NCI-H510A treated with DMSO at 0.1 percent for 48 hours (cell line): ENCODE measurements around the gene ZNF793.

ENCODE experiments used
- DNase-seq: peaks from one replicate; lab custom pipeline; 2025; lab: John Stamatoyannopoulos, UW

Gene ZNF793

DNA sequence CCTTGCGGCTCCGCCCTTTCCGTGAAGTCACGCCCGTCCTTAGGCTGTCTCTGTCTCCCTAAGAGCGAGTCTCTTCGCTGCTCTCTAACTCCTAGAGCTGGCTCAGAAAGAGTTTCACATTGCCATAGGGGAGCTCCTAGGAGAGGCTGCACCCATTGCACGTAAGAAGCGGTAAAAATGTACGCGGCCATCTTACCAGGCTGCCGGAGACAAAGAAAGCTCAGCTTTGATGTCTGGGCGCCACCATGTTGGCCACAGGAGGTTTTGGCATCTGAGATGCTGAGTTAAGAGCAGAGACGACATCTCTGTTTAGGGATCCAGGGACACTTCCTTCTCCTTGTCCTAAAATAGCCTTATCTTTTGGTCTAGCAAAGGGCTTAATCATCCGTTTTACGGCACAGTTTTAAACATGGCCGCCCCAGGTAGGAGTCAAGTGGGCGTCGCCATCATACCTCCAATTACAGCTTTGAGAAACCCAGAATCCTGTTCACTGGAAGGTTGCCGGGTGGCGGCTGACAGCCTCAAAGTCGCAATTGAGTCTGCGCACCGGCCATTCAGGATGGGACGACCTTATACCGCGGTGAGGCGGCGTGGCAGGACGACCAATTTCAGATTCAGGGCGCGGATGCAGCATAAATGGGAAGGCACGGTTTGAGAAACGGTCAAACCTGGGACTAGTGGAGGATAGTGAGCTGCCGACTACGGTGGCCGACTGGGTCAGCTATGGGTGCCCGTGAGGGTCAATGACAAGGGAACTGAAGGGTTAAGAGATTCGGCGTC, at the start of gene ZNF793:
ZNF793 (plus strand) TSS at position 553 of the 780 bp plus-strand sequence. CDS start 16,501 bp downstream, outside the sequence.
- peak; percentile 92 for DNase-seq

DNA sequence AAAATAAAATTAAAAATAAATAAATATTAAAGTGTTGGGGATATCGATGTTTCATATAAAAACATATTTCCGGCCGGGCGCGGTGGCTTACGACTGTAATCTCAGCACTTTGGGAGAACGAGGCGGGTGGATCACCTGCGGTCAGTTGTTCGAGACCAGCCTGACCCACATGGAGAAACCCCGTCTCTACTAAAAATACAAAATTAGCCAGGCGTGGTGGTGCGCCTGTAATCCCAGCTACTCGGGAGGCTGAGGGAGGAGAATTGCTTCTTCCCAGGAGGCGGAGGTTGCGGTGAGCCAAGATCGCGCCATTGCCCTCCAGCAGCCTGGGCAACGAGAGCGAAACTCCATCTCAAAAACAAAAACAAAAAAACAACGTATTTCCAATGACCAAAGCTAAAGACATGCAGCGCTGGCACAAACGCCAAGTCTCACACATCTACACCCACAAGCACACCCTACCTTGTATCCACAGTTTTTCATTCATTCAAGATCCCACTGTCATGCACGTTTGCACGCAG, 40.4 kb upstream of the ZNF793 start:
- DNase-seq, result no peak

DNA sequence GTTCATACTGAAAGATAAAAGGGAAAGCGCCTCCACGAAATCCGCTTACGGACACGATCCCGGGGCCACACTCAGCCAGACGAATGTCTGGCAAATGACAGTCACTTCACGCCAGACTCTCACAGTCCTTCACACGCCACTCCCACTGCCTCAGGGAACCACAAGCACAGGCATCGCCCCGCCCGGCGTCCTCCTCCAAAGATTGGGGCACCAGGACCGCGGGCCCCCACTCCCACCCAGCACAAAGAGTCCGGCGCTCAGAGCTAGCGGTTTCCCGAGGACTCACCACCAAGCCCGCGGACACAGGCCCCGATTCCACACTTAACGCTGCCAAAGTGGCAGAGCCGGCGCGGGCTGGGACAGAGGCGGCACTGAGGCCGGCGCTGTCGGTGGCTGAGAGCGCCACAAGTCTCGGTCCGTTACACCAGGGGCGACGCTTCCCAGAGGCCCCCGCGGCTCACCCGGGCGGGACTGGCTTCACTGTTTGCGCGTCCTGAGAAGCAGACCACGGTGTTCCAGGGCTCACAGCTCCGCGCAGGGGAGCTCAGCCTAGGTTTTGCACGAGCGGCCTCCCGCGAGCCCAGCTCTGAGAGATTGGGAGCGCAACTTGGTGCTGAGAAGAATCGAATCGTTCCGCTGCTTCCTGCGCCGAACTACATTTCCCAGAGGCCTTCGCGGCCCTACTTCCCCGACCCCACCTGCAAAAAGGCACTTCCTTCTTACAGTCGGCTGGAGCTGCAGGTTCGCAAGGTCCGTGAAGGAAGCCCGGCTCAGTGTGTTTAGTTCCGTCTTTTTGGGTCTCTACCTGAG, 39.7 kb upstream of the ZNF793 start, which contains the start of gene ZNF569:
ZNF569 (minus strand) TSS at position 647 of the 810 bp plus-strand sequence. CDS start 22,523 bp downstream, outside the sequence.
- peak; percentile 93 for DNase-seq

DNA sequence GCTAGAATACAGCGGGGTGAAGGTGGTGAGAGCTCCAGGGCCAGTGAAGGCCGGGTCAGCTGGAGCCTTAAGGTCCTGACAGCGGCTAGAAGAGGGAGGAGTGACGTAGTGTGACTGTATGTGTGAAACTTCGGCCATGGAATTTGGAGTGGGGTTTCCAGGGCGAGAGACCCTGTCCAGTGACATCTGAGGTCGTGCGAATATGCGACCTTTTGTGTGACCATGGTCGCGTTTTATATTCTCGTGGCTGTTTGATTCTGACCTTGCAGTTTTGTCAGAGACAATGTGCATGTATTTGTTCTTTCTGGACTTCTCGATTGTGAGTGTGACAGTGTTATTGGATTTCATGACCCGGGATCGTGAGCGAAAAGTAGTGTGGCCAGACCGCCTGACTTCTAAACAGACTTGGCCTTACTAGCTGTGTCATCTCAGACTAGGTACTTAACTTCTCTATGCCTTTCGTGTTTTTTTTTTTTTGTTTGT, 39.1 kb upstream of the ZNF793 start:
- no peak for DNase-seq

DNA sequence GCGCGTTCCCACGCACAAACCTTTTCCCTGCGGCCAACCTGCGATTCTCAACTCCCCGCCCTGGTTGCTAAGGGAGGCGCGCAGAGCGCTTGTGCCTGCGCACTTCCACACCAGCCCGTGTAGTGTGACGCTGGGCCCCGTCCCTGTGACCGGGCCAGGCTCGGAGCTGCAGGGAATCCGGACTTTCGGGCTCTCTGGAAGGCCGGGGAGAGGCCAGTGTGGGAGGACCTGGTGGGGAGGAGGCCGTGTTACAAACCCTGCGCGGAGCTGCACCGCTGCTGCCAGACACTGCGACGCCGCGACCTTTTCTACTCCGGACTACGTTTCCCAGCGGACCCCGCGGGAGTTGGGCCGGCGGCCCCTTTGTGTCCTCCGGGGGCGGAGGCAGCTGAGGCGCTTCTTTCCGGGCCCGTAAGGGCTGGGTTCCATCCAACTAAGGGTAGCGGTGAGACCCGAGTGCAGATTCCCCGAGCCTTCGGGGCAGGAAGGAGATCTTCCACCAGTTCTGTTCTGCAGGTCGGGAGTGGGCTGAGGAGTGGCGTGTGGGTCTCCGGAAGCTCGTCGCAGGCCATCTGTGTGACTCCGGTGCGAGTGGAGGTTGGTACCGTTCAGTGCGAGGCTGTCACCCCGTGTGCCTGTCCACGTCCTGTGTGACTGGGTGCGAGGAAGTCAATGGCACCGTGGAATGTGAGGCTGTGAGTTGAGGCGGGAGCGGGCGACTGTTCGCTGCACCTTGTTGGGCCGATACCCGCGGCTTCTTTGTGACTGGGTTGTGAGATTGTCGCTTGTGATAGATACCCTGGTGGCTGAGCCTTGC, 37.6 kb upstream of the ZNF793 start, which contains the start of gene ZNF570:
ZNF570 (plus strand) TSS at position 396 of the 817 bp plus-strand sequence. CDS start 999 bp downstream, outside the sequence.
- DNase-seq, result peak; percentile 84

DNA sequence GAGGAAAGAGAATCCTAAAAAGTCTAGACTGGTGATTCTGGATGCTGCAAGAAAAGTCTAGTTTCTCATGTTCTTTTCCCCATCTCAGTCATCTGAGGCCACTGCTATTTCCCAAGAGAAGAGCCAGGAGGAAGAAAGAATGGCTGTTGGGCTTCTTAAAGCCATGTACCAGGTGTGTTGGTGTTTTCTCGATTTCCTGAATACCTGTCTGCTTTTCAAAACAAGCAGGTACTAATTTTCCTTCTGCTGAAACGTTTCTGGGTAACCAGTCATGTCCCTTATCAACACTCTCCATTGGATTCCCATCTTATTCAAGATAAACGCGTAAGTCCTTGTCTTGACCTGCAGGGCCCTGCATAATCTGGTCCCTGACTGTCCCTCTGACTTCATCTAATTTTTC, 36.5 kb upstream of the ZNF793 start:
- DNase-seq, result no peak

DNA sequence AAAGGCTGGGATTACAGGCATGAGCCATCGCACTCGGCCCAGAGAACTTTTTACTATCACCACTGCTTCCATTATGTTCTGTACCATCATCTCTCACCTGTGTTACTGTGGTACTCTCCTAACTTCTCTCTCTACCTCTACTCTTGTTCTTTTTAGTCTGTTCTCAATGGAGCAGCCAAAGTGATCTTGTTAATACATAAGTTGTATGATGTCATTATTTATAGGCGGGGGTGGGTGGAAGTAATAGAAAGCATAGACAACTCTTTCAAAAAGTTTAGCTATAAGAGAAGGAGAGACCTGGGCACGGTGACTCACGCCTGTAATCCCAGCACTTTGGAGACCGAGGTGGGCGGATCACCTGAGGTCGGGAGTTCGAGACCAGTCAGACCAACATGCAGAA, 34.6 kb upstream of the ZNF793 start:
- DNase-seq, result no peak

DNA sequence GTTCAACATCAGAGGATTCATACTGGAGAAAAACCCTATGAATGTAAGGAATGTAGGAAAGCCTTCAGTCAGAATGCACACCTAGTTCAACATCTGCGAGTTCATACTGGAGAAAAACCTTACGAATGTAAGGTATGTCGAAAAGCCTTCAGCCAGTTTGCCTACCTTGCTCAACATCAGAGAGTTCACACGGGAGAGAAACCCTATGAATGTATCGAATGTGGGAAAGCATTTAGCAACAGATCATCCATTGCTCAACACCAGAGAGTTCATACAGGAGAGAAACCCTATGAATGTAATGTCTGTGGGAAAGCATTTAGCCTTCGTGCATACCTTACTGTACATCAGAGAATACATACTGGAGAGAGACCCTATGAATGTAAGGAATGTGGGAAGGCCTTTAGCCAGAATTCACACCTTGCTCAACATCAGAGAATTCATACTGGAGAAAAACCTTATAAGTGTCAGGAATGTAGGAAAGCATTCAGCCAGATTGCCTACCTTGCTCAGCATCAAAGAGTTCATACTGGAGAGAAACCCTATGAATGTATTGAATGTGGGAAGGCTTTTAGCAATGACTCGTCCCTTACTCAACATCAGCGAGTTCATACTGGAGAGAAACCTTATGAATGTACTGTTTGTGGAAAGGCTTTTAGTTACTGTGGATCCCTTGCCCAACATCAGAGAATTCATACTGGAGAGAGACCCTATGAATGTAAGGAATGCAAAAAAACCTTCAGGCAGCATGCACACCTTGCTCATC, 22.2 kb upstream of the ZNF793 start:
- DNase-seq, result no peak

DNA sequence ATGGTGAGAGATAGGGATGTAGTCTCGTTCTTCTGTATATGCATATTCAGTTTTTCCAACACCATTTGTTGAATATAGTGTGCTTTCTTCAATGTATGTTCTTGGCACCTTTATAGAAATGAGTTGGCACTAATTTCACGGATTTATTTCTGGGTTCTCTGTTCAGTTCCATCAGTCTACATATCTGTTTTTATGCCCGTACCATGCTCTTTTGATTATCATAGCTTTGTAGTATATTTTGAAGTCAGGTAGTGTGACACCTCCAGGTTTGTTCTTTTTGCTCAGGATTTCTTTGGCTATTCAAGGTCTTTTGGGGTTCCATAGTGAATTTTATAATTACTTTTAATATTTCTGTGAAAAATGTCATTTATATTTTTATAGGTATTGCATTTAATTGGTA, 14.5 kb upstream of the ZNF793 start:
- no peak for DNase-seq

DNA sequence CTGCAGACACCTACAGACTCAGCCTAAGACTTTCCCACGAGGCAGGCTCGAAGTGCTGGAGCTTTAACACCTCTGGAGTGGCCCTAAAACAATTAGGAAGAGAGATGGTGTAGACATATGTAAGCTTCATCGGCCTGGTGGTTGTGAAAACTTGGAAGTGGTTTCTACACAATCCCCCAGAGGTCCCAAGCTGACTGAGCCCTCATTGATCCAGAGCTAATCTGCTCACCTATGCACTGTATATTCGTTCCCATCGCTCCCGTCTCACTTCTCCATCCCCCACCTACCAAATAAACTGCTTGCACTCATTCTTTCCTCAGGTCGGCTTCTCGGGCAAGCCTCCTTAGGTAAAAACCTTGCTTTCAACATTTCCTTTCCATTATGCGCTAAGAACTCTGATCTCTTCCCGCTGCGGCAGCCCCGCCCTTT, 767 bp upstream of the ZNF793 start:
- no peak for DNase-seq

DNA sequence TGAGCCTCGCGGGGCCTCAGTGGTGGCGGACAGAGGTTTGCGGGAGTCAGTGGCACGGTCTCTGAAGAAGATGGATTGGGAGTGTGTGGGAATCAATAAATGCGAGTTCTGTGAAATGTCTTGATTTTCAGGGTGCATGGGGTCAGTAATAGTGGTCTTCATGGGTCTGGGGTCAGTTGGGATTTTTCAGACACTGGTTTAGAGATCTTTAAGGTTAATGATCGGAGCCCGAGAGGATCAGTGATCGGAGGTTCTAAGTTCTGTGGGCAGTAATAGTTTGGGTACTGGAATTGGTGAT, 377 bp downstream of the ZNF793 start:
- DNase-seq, result no peak

DNA sequence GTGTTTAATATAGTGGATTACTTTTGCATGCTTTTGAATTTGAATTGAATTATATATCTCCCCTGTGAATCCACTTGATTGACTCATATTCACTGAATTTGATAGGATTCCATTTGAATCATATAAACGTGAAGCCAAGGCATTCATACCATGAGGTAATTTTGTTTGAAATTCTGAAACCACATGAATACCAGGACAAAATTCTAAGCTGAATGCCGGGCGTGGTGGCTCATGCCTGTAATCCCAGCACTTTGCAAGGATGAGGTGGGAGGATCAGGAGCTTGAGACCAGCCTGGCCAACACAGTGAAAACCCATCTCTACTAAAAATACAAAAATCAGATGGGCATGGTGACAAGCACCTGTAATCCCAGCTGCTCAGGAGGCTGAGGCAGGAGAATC, 4.4 kb downstream of the ZNF793 start:
- DNase-seq, result no peak

DNA sequence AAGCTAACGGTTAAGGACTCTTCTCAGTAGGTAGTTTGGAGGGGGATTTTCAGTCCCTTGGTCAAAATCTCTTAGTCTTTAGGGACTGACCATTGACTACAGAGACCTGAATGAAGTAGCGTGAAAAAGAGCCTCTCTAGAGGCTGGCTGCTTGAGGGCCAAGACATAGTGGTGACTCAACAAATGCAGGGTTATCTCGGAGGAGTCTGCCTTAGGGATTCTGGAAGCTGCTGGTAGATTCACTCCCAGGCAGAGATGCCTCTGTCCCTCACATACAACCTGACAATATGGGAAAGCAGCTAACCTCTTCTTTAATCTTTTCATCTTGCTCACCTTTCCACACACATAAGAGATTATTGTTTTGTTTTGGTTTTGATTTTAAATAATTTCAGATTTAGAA, 5.1 kb downstream of the ZNF793 start:
- no peak for DNase-seq

DNA sequence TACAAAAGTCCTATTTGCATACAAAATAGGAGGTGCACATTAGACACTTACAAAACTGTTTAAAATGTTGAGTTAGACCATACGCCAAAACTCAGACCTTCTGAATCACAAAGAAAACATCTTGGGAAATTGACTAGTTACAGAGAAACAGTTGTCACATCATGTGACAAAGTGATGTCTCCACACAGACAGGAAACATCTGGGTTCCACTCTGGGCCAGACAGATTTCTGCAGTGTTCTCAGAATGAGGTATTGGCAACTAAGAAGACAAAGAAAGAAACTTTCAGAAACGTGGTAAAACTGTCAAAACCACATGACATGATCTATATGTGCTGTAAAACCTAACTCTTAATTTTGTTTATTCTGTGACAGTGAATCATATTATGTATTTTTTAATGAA, 6.7 kb downstream of the ZNF793 start:
- DNase-seq, result no peak

DNA sequence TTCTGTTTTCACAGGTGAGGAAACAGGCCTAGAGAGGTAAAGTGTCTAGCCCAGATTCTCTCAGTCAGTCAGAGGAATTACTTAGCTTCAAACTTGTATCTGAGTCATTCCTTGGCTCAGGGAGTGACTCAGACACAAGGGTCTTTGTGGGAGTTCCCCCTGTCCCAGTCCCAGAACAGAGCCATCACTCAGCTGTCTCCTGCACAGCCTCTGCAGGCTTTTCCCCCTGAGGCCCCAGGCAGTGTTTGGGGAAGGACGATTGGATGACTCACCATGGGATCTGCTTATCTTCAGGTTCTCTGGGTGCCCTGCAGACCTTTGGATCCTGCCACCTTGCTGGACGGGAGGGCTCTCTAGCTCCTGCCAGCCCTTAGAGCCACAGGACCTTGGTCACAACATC, 13.2 kb downstream of the ZNF793 start:
- DNase-seq, result no peak

DNA sequence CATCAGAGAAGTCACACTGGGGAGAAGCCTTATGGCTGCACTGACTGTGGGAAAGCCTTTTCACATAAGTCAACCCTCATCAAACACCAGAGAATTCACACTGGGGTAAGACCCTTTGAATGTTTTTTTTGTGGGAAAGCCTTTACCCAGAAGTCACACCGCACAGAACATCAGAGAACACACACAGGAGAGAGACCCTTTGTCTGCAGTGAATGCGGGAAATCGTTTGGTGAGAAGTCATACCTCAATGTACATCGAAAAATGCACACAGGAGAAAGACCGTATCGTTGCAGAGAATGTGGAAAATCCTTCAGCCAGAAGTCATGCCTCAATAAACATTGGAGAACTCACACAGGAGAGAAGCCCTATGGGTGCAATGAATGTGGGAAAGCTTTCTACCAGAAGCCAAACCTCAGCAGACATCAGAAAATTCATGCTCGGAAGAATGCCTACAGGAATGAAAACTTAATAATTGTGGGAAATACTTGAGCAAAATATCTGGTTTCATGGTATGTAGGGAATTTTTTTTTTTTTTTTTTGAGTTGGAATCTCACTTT, 30.7 kb downstream of the ZNF793 start:
- DNase-seq, result no peak

DNA sequence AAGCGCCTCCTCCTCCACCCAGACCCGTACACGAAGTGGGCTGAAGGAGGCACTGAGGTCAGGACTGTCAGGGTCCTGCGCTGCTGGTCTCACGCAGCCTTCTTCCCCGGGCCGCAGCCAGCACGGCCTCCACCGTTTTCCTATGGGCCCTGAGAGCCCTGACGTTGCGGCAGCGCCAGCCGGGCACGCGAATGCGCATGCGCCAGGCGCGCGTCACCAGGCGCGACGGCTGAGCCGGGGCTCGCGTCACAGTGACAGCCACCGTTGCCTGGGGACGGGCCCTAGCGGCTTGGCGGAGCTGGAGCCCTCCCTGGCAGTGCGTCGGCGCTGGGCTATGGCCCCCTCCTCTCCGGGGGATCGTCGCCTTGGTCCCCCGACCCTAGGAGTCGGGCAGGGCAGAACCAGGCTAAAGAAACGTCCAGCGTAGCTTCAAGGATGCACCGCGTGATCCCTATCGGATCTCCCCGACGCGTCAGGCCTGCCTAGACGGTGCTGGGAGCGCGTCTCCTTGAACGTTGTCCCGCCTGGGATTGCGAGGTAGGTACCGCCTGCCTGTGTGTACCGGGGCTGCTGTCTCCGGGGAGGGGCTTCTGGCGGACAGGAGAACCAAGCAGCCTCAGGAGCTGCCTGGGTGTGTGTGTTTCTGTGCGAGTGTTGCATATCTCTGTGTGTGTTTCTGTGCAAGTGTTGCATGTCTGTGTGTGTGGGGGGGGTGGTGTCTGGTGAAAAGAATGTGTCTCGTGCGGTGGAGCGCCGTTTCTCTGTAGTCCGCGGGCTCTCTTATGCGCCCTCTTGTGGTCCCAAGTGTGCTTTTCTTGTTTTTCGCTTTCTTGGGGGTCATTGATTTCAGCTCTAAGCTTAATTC, 44.6 kb downstream of the ZNF793 start:
- peak; percentile 52 for DNase-seq

DNA sequence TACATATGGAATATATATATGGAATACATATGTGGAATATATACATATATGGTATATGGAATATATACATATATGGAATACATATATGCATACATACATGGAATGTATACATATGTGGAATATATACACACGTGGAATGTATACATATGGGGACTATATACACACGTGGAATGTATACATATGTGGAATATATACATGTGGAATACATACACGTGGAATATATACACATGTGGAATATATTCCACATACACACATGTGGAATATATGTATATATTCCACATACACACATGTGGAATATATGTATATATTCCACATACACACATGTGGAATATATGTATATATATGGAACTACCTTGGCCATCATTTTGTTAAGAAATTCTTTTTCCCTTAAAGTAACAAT, 56.8 kb downstream of the ZNF793 start:
- no peak for DNase-seq

DNA sequence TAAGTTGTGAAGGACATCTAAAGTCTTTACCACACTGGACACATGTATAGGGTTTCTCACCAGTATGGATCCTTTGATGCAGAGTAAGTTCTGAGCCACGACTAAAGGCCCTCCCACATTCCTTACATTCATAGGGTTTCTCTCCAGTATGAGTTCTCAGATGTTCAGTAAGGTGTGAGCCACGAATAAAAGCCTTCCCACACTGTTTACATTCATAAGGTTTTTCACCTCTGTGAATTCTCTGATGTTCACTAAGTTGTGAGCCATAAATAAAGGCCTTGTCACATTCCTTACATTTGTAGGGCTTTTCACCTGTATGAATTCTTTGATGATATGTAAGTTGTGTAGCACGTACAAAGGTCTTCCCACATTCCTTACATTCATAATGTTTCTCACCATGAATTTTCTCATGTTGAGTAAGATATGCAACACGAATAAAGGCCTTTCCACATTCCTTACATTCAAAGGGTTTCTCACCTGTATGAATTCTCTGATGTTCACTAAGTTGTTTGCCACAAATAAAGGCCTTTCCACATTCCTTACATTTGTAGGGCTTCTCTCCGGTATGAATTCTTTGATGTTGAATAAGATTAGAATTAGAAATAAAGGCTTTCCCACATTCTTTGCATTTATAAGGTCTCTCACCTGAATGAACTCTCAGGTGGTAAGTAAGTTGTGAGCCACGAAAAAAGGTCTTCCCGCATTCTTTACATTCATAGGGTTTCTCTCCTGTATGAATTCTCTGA, 58.1 kb downstream of the ZNF793 start:
- DNase-seq, result no peak
